GM23338 (cell line): ENCODE data around the gene CYP46A1. TPM values are rescaled to one million over a fixed set of nuclear protein-coding genes. Genes with fewer than 3 reads are reported as not detected.
A peak's percentile ranks its signal among the peaks of the same experiment; 100 is the strongest.

Source experiments
- ATAC-seq: fragments of 200-7000 bp; cut with Tn5 transposase; 3 replicates; pipeline ENCODE4 v1.9.1; 2020
- DNase-seq: peaks from one replicate; pipeline ENCODE4 v3.0.0-alpha.2; 2015; ENCODE audit warnings: low spot score
- H2AFZ ChIP-seq: fragments of 200-600 bp; sonication (generic); 2 replicates; pipeline ENCODE4 v1.8.0; 2016; ENCODE audit warnings: antibody characterized with exemption, mild to moderate bottlenecking, moderate library complexity
- H3F3A ChIP-seq: fragments of 200-600 bp; sonication (generic); replicated peaks from 2 replicates; pipeline ENCODE4 v1.8.0; 2017; ENCODE audit warnings: antibody characterized with exemption, mixed run types, low read depth
- H3K27ac ChIP-seq: fragments of 200-600 bp; sonication (generic); 2 replicates; pipeline ENCODE4 v1.6.1; 2016; ENCODE audit warnings: low read depth
- H3K27me3 ChIP-seq: fragments of 200-600 bp; sonication (generic); 2 replicates; pipeline ENCODE4 v1.8.0; 2016; ENCODE audit warnings: mild to moderate bottlenecking, mixed run types, moderate library complexity; ENCODE audit not compliant: insufficient read depth
- H3K36me3 ChIP-seq: fragments of 200-600 bp; sonication (generic); 2 replicates; pipeline ENCODE4 v1.8.0; 2016; ENCODE audit warnings: mild to moderate bottlenecking; ENCODE audit not compliant: insufficient read depth
- H3K4me1 ChIP-seq: fragments of 200-600 bp; sonication (generic); 2 replicates; pipeline ENCODE4 v1.8.0; 2016; ENCODE audit warnings: mild to moderate bottlenecking, moderate library complexity; ENCODE audit not compliant: insufficient read depth
- H3K4me2 ChIP-seq: fragments of 200-600 bp; sonication (generic); 2 replicates; pipeline ENCODE4 v1.7.1; 2017; ENCODE audit warnings: mixed run types
- H3K4me3 ChIP-seq: fragments of 200-600 bp; sonication (generic); 2 replicates; pipeline ENCODE4 v1.6.1; 2016; ENCODE audit warnings: mixed run types
- H3K79me2 ChIP-seq: fragments of 200-600 bp; sonication (generic); replicated peaks from 2 replicates; pipeline ENCODE4 v1.8.0; 2017; ENCODE audit warnings: mild to moderate bottlenecking; ENCODE audit not compliant: insufficient read depth
- H3K9me2 ChIP-seq: fragments of 200-600 bp; sonication (generic); 2 replicates; pipeline ENCODE4 v1.8.0; 2017; ENCODE audit not compliant: insufficient read depth
- H4K20me1 ChIP-seq: fragments of 200-600 bp; sonication (generic); replicated peaks from 2 replicates; pipeline ENCODE4 v1.8.0; 2017; ENCODE audit warnings: mild to moderate bottlenecking; ENCODE audit not compliant: insufficient read depth
- H3K27ac Mint-ChIP-seq: 2 replicates; pipeline ENCODE4 v1.8.0; 2020; ENCODE audit warnings: inconsistent platforms, mild to moderate bottlenecking, moderate library complexity, mixed read lengths
- H3K27me3 Mint-ChIP-seq: 3 replicates; pipeline ENCODE4 v1.8.0; 2022; ENCODE audit warnings: low read depth, mild to moderate bottlenecking, moderate library complexity, mixed read lengths, inconsistent platforms; ENCODE audit not compliant: insufficient read depth, poor library complexity
- H3K36me3 Mint-ChIP-seq: 3 replicates; pipeline ENCODE4 v1.8.0; 2021; ENCODE audit warnings: low read depth, mild to moderate bottlenecking, inconsistent platforms, moderate library complexity, mixed read lengths
- H3K4me1 Mint-ChIP-seq: 3 replicates; pipeline ENCODE4 v1.8.0; 2020; ENCODE audit warnings: mild to moderate bottlenecking, inconsistent platforms, mixed read lengths
- H3K4me3 Mint-ChIP-seq: 3 replicates; pipeline ENCODE4 v1.8.0; 2021; ENCODE audit warnings: moderate library complexity, mild to moderate bottlenecking, inconsistent platforms, mixed read lengths
- H3K9me3 Mint-ChIP-seq: 3 replicates; pipeline ENCODE4 v1.8.0; 2020; ENCODE audit warnings: moderate library complexity, mild to moderate bottlenecking, inconsistent platforms, mixed read lengths
- NANOG ChIP-seq: IDR thresholded peaks from 2 replicates; pipeline ENCODE4 v1.6.1; 2016; ENCODE audit warnings: antibody characterized with exemption, borderline replicate concordance
- POLR2AphosphoS5 ChIP-seq: IDR thresholded peaks from 2 replicates; pipeline ENCODE4 v1.6.1; 2016; ENCODE audit warnings: antibody characterized with exemption, low read depth
- REST ChIP-seq: IDR thresholded peaks from one replicate; pipeline ENCODE4 v1.6.1; 2018; ENCODE audit warnings: antibody characterized with exemption; ENCODE audit not compliant: unreplicated experiment
- STAT1 ChIP-seq: IDR thresholded peaks from one replicate; pipeline ENCODE4 v1.6.1; 2016; ENCODE audit warnings: antibody characterized with exemption; ENCODE audit not compliant: unreplicated experiment
- ZNF114 ChIP-seq: fragments of 250-450 bp; sonication (Bioruptor Pico); IDR thresholded peaks from 2 replicates; pipeline ENCODE4 v1.5.0; 2020; ENCODE audit warnings: mild to moderate bottlenecking, moderate library complexity
- ZNF331 ChIP-seq: fragments of 250-450 bp; sonication (Bioruptor Pico); IDR thresholded peaks from 2 replicates; pipeline ENCODE4 v1.5.0; 2020; ENCODE audit warnings: low read depth, mild to moderate bottlenecking, moderate library complexity
- polyA plus RNA-seq: library from polyadenylated mRNA; unstranded; fragments of >200 nt; fragmentation: Nextera tagmentation; extraction: Ambion mirVana; gene quantifications from 2 replicates; pipeline ENCODE4 v1.2.1, GENCODE V29; 2016
- total RNA-seq: library from RNA; depleted of rRNA; stranded (reverse); fragments of >200 nt; shearing (Covaris generic); gene quantifications from 2 replicates; pipeline ENCODE4 v1.2.3, GENCODE V29; 2014
- TF ChIP-seq, protein P1 (sequence below): IDR thresholded peaks from 2 replicates; pipeline ENCODE4 v1.6.1; 2016; ENCODE audit warnings: antibody characterized with exemption

Gene CYP46A1
- total and polyA plus RNA-seq, 2 experiments from 2014 or later = 0.59 to 0.66 TPM

DNA sequence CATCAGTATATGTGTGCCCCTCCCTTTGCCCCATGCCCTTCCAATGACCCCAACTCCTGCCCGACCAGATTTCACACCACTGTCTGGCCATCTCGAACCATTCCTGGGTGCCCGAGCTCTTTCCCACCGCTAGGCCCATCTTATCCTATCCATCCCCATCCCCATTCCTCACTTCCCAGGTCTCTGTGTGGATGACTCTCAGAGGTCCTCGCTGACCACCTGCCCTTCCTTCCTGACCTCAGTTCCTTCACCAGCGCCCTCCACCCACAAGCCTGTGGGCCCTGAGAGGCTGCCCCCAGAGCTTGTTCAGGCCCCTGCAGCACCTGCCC lies 49.1 kb downstream of the CYP46A1 start (continued):
- TF ChIP-seq REST (no peak), ZNF331 (CRISPR knock-in tag) (no peak), NANOG (no peak), POLR2AphosphoS5 (no peak), STAT1 (no peak)

DNA sequence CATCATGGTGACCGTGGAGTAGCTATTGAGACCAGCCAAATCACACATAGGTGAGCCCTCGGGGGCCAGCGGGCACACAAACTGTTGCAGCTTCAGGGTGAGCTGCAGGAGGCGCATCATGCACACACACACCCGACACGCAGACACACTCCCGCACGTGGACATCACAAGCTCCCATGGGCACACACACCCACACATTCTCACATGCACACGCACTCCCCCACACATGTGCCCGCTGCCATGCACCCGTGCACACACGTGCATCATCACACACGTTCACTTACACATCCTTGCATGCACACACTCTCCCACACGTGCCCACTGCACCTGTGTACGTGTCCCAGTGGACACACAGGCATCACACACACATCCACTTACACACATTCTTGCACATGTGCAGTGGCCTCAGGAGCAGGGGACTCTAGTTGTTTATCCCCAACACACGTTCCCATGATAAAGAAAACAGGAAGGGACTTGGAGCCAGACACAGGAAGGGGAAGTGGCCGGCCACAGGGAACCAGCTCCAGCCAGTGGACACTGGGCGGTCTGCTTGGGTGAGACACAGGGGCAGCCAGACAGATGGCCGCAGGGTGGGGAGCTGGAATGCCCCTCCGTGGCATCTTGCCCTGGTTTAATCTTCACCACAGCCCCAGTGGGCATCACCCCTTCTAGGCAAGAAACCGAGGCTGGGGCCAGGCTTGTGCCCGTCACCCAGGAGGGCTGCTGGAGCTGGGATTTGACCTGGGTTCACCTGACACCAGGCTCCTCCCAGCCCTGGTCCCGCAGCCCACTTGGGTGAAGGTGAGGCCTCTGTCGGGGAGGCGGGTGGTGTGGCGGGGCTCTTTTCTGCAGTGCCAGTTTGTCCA lies 49.7 kb downstream of the CYP46A1 start:
- 0 out of 2 replicates have a peak, but pooled peaks cover 4% of the 10 kb centered on the region for H3F3A ChIP-seq
- Mint-ChIP-seq H3K9me3 (no peaks in the 10 kb centered on the region; the same call in 1 of the 3 replicates), H3K36me3 (no peaks in the 10 kb centered on the region), H3K4me1 (peaks cover 6% of the 10 kb centered on the region), H3K27ac (no peak overlapping the region), H3K4me3 (no peak overlapping the region), H3K27me3 (peaks cover 13% of the 10 kb centered on the region)
- no peaks in the 10 kb centered on the region for H3K9me2 ChIP-seq
- H4K20me1 ChIP-seq = no peaks in the 10 kb centered on the region
- H3K79me2 ChIP-seq = no peaks in the 10 kb centered on the region
- TF ChIP-seq, protein P1, sequence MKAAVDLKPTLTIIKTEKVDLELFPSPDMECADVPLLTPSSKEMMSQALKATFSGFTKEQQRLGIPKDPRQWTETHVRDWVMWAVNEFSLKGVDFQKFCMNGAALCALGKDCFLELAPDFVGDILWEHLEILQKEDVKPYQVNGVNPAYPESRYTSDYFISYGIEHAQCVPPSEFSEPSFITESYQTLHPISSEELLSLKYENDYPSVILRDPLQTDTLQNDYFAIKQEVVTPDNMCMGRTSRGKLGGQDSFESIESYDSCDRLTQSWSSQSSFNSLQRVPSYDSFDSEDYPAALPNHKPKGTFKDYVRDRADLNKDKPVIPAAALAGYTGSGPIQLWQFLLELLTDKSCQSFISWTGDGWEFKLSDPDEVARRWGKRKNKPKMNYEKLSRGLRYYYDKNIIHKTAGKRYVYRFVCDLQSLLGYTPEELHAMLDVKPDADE = no peak
- no peaks in the 10 kb centered on the region for H3K27me3 ChIP-seq
- H3K36me3 ChIP-seq = no peaks in the 10 kb centered on the region
- H3K4me1 ChIP-seq = peaks cover 5% of the 10 kb centered on the region
- H3K27ac ChIP-seq = no peak overlapping the region
- DNase-seq (no peak), ATAC-seq (no peak)
- H3K4me3 ChIP-seq = no peak overlapping the region
- H3K4me2 ChIP-seq = no peak overlapping the region
- H2AFZ ChIP-seq = no peak overlapping the region

DNA sequence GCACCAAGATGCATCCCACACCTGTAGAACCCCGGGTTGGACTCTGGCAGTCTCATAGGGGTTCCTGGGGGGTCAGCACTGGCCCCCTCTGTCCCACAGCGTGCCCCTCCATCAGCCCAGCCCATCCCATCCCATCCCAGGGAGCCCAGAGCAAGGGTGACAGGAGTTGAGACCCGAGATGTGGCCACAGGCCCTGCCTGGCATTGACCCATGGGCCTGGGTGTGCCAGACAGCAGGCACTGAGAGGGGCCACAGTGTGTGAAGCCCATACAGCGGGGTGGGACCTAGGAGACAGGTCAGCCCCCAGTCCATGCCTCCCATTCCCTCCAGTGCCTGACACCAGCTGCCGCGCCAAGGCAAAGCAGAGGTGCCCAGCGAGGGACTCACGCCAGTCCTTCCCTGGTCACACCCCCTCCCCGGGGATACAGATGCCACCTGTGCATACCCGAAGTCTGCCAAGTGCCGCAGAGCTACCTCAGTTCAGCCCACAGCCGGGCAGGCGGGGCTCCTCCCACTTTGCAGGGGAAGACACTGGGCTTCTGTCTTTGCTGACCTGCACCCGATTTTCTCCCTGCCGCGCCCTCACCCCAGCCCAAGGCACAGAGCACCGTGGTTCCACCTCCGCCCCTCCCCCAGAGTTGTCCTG lies 50.4 kb downstream of the CYP46A1 start:
- Histone ChIP-seq H4K20me1 (no peaks in the 10 kb centered on the region), H2AFZ (peak overlapping the region; percentile 43; the same call in 1 of the 2 replicates), H3K4me1 (peaks cover 5% of the 10 kb centered on the region), H3K9me2 (no peaks in the 10 kb centered on the region), H3K27ac (no peak overlapping the region), H3K79me2 (no peaks in the 10 kb centered on the region), H3F3A (0 out of 2 replicates have a peak, but pooled peaks cover 4% of the 10 kb centered on the region), H3K4me2 (no peak overlapping the region), H3K36me3 (no peaks in the 10 kb centered on the region), H3K27me3 (no peaks in the 10 kb centered on the region), H3K4me3 (no peak overlapping the region)
- Mint-ChIP-seq H3K27ac (no peak overlapping the region), H3K9me3 (no peaks in the 10 kb centered on the region; the same call in 1 of the 3 replicates), H3K4me1 (peaks cover 6% of the 10 kb centered on the region), H3K36me3 (no peaks in the 10 kb centered on the region), H3K27me3 (peaks cover 11% of the 10 kb centered on the region), H3K4me3 (no peak overlapping the region)
- TF ChIP-seq ZNF114 (no peak), REST (no peak), NANOG (no peak), STAT1 (no peak), ZNF331 (CRISPR knock-in tag) (no peak)
- DNase-seq = no peak
- ATAC-seq = no peak
